Activated naive CD4-positive, alpha-beta T cell treated with anti-CD3 and anti-CD28 coated beads for 36 hours (primary cell): ENCODE results near the gene HPSE2. TPM values are rescaled to one million over a fixed set of nuclear protein-coding genes. Genes with fewer than 3 reads are reported as not detected.
"Not testable (repeated sequence)": the region's sequence is repeated elsewhere in the genome, so short reads cannot be mapped to it uniquely, and the experiment has no call there.

Source experiments
- CTCF ChIA-PET: fragments of 350-600 bp; sonication (Branson Sonifier 250); formaldehyde crosslinking; loops from one replicate; lab custom pipeline; 2021; ENCODE audit warnings: antibody characterized with exemption; lab: Charles Lee
- DNase-seq: peaks from one replicate; pipeline ENCODE4 v3.0.0-alpha.2; 2020
- H3K27ac Mint-ChIP-seq: one replicate; pipeline ENCODE4 v1.8.0; 2021; ENCODE audit warnings: mild to moderate bottlenecking, mixed read lengths
- H3K27me3 Mint-ChIP-seq: one replicate; pipeline ENCODE4 v1.8.0; 2021; ENCODE audit warnings: low read depth, mixed read lengths
- H3K36me3 Mint-ChIP-seq: one replicate; pipeline ENCODE4 v1.8.0; 2021; ENCODE audit warnings: low read depth, mixed read lengths
- H3K4me1 Mint-ChIP-seq: one replicate; pipeline ENCODE4 v1.8.0; 2021; ENCODE audit warnings: low read depth, mixed read lengths
- H3K4me3 Mint-ChIP-seq: one replicate; pipeline ENCODE4 v1.8.0; 2021; ENCODE audit warnings: mild to moderate bottlenecking, moderate library complexity, mixed read lengths
- H3K9me3 Mint-ChIP-seq: one replicate; pipeline ENCODE4 v1.8.0; 2021; ENCODE audit warnings: mixed read lengths
- intact Hi-C: fragments of 100-400 bp; cut with micrococcal nuclease; formaldehyde crosslinking; loops from one replicate; pipeline ENCODE4 v1.15.1; 2023
- total RNA-seq, 2 experiments: library from RNA; stranded (reverse); gene quantifications; one replicate each; pipeline ENCODE4 v1.2.3, GENCODE V29; 2021

Gene HPSE2
- total RNA-seq, 2 experiments from 2014 or later: not detected

GRCh38 chr10:98925651-98926050 is 310.0 kb downstream of the HPSE2 start:
- Mint-ChIP-seq H3K36me3 (no peaks in the 10 kb centered on the region), H3K4me3 (no peak overlapping the region), H3K4me1 (no peaks in the 10 kb centered on the region), H3K27me3 (peaks cover 2% of the 10 kb centered on the region), H3K27ac (no peak overlapping the region), H3K9me3 (peaks cover 3% of the 10 kb centered on the region)
- CTCF ChIA-PET: no interaction called here
- no peak for DNase-seq
- intact Hi-C loops: no loop called here

GRCh38 chr10:98924526-98924925 is 311.1 kb downstream of the HPSE2 start:
- Mint-ChIP-seq H3K4me3 (no peak overlapping the region), H3K4me1 (no peaks in the 10 kb centered on the region)
- CTCF ChIA-PET: no interaction called here

GRCh38 chr10:98921316-98921715 is 314.3 kb downstream of the HPSE2 start:
- intact Hi-C loops: no loop called here
- no peaks in the 10 kb centered on the region for H3K9me3 Mint-ChIP-seq
- CTCF ChIA-PET: no interaction called here

More at GRCh38 chr10:98924526-98924925, 311.1 kb downstream of the HPSE2 start:
- no peak for DNase-seq
- Mint-ChIP-seq H3K9me3 (no peaks in the 10 kb centered on the region), H3K27me3 (peaks cover 2% of the 10 kb centered on the region), H3K27ac (no peak overlapping the region), H3K36me3 (no peaks in the 10 kb centered on the region)
- intact Hi-C loops: no loop called here

GRCh38 chr10:98920807-98921206 is 314.8 kb downstream of the HPSE2 start:
- intact Hi-C loops: no loop called here
- H3K9me3 Mint-ChIP-seq: no peaks in the 10 kb centered on the region
- H3K27me3 Mint-ChIP-seq: no peaks in the 10 kb centered on the region
- no peak overlapping the region for H3K4me3 Mint-ChIP-seq
- H3K36me3 Mint-ChIP-seq: no peaks in the 10 kb centered on the region
- CTCF ChIA-PET: no interaction called here
- no peak overlapping the region for H3K27ac Mint-ChIP-seq
- H3K4me1 Mint-ChIP-seq: no peaks in the 10 kb centered on the region
- no peak for DNase-seq

More at GRCh38 chr10:98921316-98921715, 314.3 kb downstream of the HPSE2 start:
- no peaks in the 10 kb centered on the region for H3K27me3 Mint-ChIP-seq
- H3K4me3 Mint-ChIP-seq: no peak overlapping the region
- no peak for DNase-seq
- H3K36me3 Mint-ChIP-seq: no peaks in the 10 kb centered on the region
- no peak overlapping the region for H3K27ac Mint-ChIP-seq
- no peaks in the 10 kb centered on the region for H3K4me1 Mint-ChIP-seq

- no peaks in the 10 kb centered on the region for H3K36me3 Mint-ChIP-seq
- no peak overlapping the region for H3K4me3 Mint-ChIP-seq
- no peaks in the 10 kb centered on the region for H3K9me3 Mint-ChIP-seq
- H3K4me1 Mint-ChIP-seq: no peaks in the 10 kb centered on the region
- H3K27me3 Mint-ChIP-seq: no peaks in the 10 kb centered on the region
- H3K27ac Mint-ChIP-seq: no peak overlapping the region
- no peak for DNase-seq
- intact Hi-C loops: no loop called here
- CTCF ChIA-PET: no interaction called here
These were observed 315.3 kb downstream of the HPSE2 start for GRCh38 chr10:98920360-98920759.

GRCh38 chr10:98919899-98920298 is 315.8 kb downstream of the HPSE2 start:
- no peak for DNase-seq
- CTCF ChIA-PET: no interaction called here
- H3K4me3 Mint-ChIP-seq: no peak overlapping the region
- H3K27ac Mint-ChIP-seq: no peak overlapping the region
- H3K4me1 Mint-ChIP-seq: no peaks in the 10 kb centered on the region
- H3K9me3 Mint-ChIP-seq: no peaks in the 10 kb centered on the region
- intact Hi-C loops: no loop called here
- no peaks in the 10 kb centered on the region for H3K36me3 Mint-ChIP-seq
- H3K27me3 Mint-ChIP-seq: no peaks in the 10 kb centered on the region

GRCh38 chr10:98917828-98918227 is 317.8 kb downstream of the HPSE2 start:
- H3K36me3 Mint-ChIP-seq: no peaks in the 10 kb centered on the region
- H3K4me1 Mint-ChIP-seq: no peaks in the 10 kb centered on the region
- no peak overlapping the region for H3K4me3 Mint-ChIP-seq
- DNase-seq: no peak
- intact Hi-C loops: no loop called here
- H3K9me3 Mint-ChIP-seq: no peaks in the 10 kb centered on the region
- H3K27me3 Mint-ChIP-seq: no peaks in the 10 kb centered on the region
- H3K27ac Mint-ChIP-seq: no peak overlapping the region
- CTCF ChIA-PET: no interaction called here

GRCh38 chr10:98916526-98917125 is 319.0 kb downstream of the HPSE2 start:
- Mint-ChIP-seq H3K4me1 (no peaks in the 10 kb centered on the region), H3K36me3 (no peaks in the 10 kb centered on the region), H3K27ac (no peak overlapping the region), H3K9me3 (no peaks in the 10 kb centered on the region), H3K27me3 (no peaks in the 10 kb centered on the region), H3K4me3 (no peak overlapping the region)
- intact Hi-C loops: no loop called here
- no peak for DNase-seq
- CTCF ChIA-PET: no interaction called here

GRCh38 chr10:98915911-98916310 is 319.7 kb downstream of the HPSE2 start:
- Mint-ChIP-seq H3K27ac (no peak overlapping the region), H3K4me3 (no peak overlapping the region), H3K36me3 (no peaks in the 10 kb centered on the region), H3K9me3 (no peaks in the 10 kb centered on the region), H3K27me3 (no peaks in the 10 kb centered on the region), H3K4me1 (no peaks in the 10 kb centered on the region)
- CTCF ChIA-PET: no interaction called here
- DNase-seq: no peak
- intact Hi-C loops: no loop called here

- Mint-ChIP-seq H3K27ac (no peak overlapping the region), H3K4me1 (no peaks in the 10 kb centered on the region), H3K27me3 (no peaks in the 10 kb centered on the region), H3K4me3 (no peak overlapping the region), H3K9me3 (no peaks in the 10 kb centered on the region), H3K36me3 (no peaks in the 10 kb centered on the region)
- CTCF ChIA-PET: no interaction called here
- intact Hi-C loops: no loop called here
- no peak for DNase-seq
These were observed 325.1 kb downstream of the HPSE2 start for GRCh38 chr10:98910546-98910945.

GRCh38 chr10:98910048-98910447 is 325.6 kb downstream of the HPSE2 start:
- CTCF ChIA-PET: no interaction called here
- Mint-ChIP-seq H3K4me1 (no peaks in the 10 kb centered on the region), H3K27ac (no peak overlapping the region), H3K4me3 (no peak overlapping the region), H3K9me3 (no peaks in the 10 kb centered on the region), H3K36me3 (no peaks in the 10 kb centered on the region), H3K27me3 (no peaks in the 10 kb centered on the region)
- intact Hi-C loops: no loop called here
- no peak for DNase-seq

GRCh38 chr10:98908868-98909267 is 326.8 kb downstream of the HPSE2 start:
- Mint-ChIP-seq H3K9me3 (no peaks in the 10 kb centered on the region), H3K4me3 (no peak overlapping the region), H3K36me3 (no peaks in the 10 kb centered on the region), H3K4me1 (no peaks in the 10 kb centered on the region), H3K27ac (no peak overlapping the region), H3K27me3 (no peaks in the 10 kb centered on the region)
- no peak for DNase-seq
- CTCF ChIA-PET: no interaction called here
- intact Hi-C loops: no loop called here

- H3K27ac Mint-ChIP-seq, H3K27me3 Mint-ChIP-seq, H3K4me3 Mint-ChIP-seq, H3K4me1 Mint-ChIP-seq, DNase-seq, H3K9me3 Mint-ChIP-seq, intact Hi-C loops, H3K36me3 Mint-ChIP-seq: not testable (repeated sequence)
- CTCF ChIA-PET: interaction anchor here (0.6 kb wide), 1 partner anchor 264 kb away, joined by 3 read pairs; no protein-coding TSS in a partner anchor
These were observed 327.4 kb downstream of the HPSE2 start for GRCh38 chr10:98908247-98908646.
